Gastrocnemius medialis (tissue), 4 donors: ENCODE measurements around the gene CILP2. TPM values are rescaled to one million over a fixed set of nuclear protein-coding genes. Genes with fewer than 3 reads are reported as not detected.

Experiments used
- ATAC-seq, 2 donors: fragments of 150-250 bp; one replicate each; pipeline ENCODE4 v1.9.1; 2016
- DNase-seq, 2 donors: peaks; one replicate each; pipeline ENCODE4 v3.0.0-alpha.2; 2019
- H3K27ac ChIP-seq, 4 donors: fragments of 200-600 bp; sonication (generic); 1 replicate in 1 of 4; 2 replicates in 3 of 4; pipeline ENCODE4 v1.5.1; 2016 to 2018; ENCODE audit warnings: mild to moderate bottlenecking in 2 of 4, moderate library complexity in 1 of 4
- H3K27me3 ChIP-seq, 3 donors: fragments of 200-600 bp; sonication (generic) in 2 of 3; 1 replicate in 1 of 3; 2 replicates in 2 of 3; pipeline versions ENCODE4 v1.5.1 to v1.6.0; 2016 to 2019; ENCODE audit warnings: mild to moderate bottlenecking in 1 of 3, moderate library complexity in 1 of 3
- H3K36me3 ChIP-seq, 2 donors: fragments of 200-600 bp; sonication (generic) in 1 of 2; one replicate each; pipeline ENCODE4 v1.5.1; 2017 to 2018
- H3K4me1 ChIP-seq, 2 donors: fragments of 200-600 bp; sonication (generic) in 1 of 2; one replicate each; pipeline ENCODE4 v1.5.1; 2016 to 2017; ENCODE audit warnings: mild to moderate bottlenecking in 2 of 2
- H3K4me3 ChIP-seq, 4 donors: fragments of 200-600 bp; sonication (generic) in 3 of 4; 1 replicate in 1 of 4; 2 replicates in 3 of 4; pipeline ENCODE4 v1.5.1; 2016 to 2019; ENCODE audit warnings: mild to moderate bottlenecking in 2 of 4
- H3K9me3 ChIP-seq, 3 donors: fragments of 200-600 bp; sonication (generic) in 2 of 3; 1 replicate in 1 of 3; 2 replicates in 2 of 3; pipeline ENCODE4 v1.5.1; 2016 to 2019
- POLR2A ChIP-seq, 2 donors: fragments of 450-650 bp; IDR thresholded peaks; one replicate each; pipeline ENCODE4 v1.6.1; 2017; ENCODE audit warnings: antibody characterized with exemption in 2 of 2, mild to moderate bottlenecking in 2 of 2, moderate library complexity in 2 of 2
- in situ Hi-C, 4 donors: fragments of 200-750 bp; cut with MboI; loops; one replicate each; pipeline versions ENCODE4 v1.15.0 to v1.8.0; 2017; ENCODE audit warnings: low sequenced_read_pairs in 4 of 4
- intact Hi-C: fragments of 100-400 bp; cut with DNase I; formaldehyde crosslinking; loops from one replicate; pipeline ENCODE4 v1.15.1; 2023; ENCODE audit warnings: low total_unique reads
- total RNA-seq, 4 donors: library from RNA; depleted of rRNA; stranded (reverse); fragments of >200 nt; gene quantifications; one replicate each; pipeline versions ENCODE4 v1.1.0 to v1.2.3, GENCODE V29; 2016
- TF ChIP-seq, protein P1 (sequence below), 5 experiments: fragments of 450-650 bp in 3 of 5; fragments of 200-600 bp in 2 of 5; sonication (generic) in 2 of 5; IDR thresholded peaks in 4 of 5; conservative IDR thresholded peaks in 1 of 5; 1 replicate in 4 of 5; 2 replicates in 1 of 5; pipeline ENCODE4 v1.5.1; 2016 to 2019; ENCODE audit warnings: antibody characterized with exemption in 5 of 5, mild to moderate bottlenecking in 3 of 5, moderate library complexity in 3 of 5

CILP2 gene
- total RNA-seq, 4 donors from 2014 or later: 3.2 TPM; not detected in 3

DNA sequence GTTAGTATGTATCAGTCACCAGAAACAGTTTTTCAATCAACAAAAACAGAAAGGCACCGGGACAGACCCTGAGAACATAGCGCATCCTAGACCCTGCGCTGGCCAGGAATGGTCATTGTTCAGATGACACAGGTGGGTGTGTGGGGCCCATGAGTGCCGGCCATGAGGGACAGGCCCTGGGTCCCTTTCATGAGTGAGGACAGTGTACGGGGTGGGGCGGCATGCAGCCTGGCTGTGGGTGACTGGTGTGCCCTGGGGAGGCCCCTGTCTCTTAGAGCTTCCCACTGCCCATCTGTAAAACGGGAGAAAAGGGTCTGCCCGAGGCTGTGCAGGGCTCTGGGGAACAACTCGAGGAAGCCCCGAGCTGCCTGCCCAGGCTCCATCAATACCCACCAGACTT lies 54.6 kb downstream of the CILP2 start:
- DNase-seq (no peak), ATAC-seq (no peak)
- no peaks in the 10 kb centered on the region for H3K9me3 ChIP-seq
- H3K27ac ChIP-seq: no peak overlapping the region
- intact Hi-C loops: no loop called here
- peaks cover 0 to 7% of the 10 kb centered on the region in 2 donors for H3K4me1 ChIP-seq
- in situ Hi-C loops: no loop called here
- H3K36me3 ChIP-seq: no peaks in the 10 kb centered on the region
- no peak for TF ChIP-seq POLR2A (IDR thresholded peaks at IDR 0.05)
- TF ChIP-seq, protein P1, sequence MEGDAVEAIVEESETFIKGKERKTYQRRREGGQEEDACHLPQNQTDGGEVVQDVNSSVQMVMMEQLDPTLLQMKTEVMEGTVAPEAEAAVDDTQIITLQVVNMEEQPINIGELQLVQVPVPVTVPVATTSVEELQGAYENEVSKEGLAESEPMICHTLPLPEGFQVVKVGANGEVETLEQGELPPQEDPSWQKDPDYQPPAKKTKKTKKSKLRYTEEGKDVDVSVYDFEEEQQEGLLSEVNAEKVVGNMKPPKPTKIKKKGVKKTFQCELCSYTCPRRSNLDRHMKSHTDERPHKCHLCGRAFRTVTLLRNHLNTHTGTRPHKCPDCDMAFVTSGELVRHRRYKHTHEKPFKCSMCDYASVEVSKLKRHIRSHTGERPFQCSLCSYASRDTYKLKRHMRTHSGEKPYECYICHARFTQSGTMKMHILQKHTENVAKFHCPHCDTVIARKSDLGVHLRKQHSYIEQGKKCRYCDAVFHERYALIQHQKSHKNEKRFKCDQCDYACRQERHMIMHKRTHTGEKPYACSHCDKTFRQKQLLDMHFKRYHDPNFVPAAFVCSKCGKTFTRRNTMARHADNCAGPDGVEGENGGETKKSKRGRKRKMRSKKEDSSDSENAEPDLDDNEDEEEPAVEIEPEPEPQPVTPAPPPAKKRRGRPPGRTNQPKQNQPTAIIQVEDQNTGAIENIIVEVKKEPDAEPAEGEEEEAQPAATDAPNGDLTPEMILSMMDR (IDR thresholded peaks at IDR 0.05 in 4 of 5, conservative IDR thresholded peaks at IDR 0.05 in 1 of 5): no peak
- no peak overlapping the region for H3K4me3 ChIP-seq
- no peaks in the 10 kb centered on the region for H3K27me3 ChIP-seq

GRCh38 chr19:19594381-19594780 lies 56.3 kb downstream of the CILP2 start:
- no peak for TF ChIP-seq POLR2A (IDR thresholded peaks at IDR 0.05)
- TF ChIP-seq, protein P1 (IDR thresholded peaks at IDR 0.05 in 4 of 5, conservative IDR thresholded peaks at IDR 0.05 in 1 of 5): no peak
- no peaks in the 10 kb centered on the region for H3K27me3 ChIP-seq
- peaks cover 0 to 7% of the 10 kb centered on the region in 2 donors for H3K4me1 ChIP-seq
- no peaks in the 10 kb centered on the region for H3K36me3 ChIP-seq
- H3K4me3 ChIP-seq: no peak overlapping the region
- no peak overlapping the region for H3K27ac ChIP-seq
- ATAC-seq: no peak
- in situ Hi-C loops (no loop called here), intact Hi-C loops (no loop called here)
- DNase-seq: no peak
- H3K9me3 ChIP-seq: no peaks in the 10 kb centered on the region

- peak; percentile 21 to 23 for ATAC-seq
- in situ Hi-C loops: no loop called here
- H3K4me1 ChIP-seq: peaks cover 0 to 7% of the 10 kb centered on the region in 2 donors
Observed at GRCh38 chr19:19595171-19595701, 57.2 kb downstream of the CILP2 start.

More at GRCh38 chr19:19595171-19595701, 57.2 kb downstream of the CILP2 start:
- Histone ChIP-seq H3K27ac (no peak overlapping the region), H3K4me3 (no peak overlapping the region), H3K9me3 (no peaks in the 10 kb centered on the region), H3K36me3 (no peaks in the 10 kb centered on the region), H3K27me3 (no peaks in the 10 kb centered on the region)
- DNase-seq: no peak
- TF ChIP-seq POLR2A (IDR thresholded peaks at IDR 0.05): no peak
- TF ChIP-seq, protein P1 (IDR thresholded peaks at IDR 0.05 in 4 of 5, conservative IDR thresholded peaks at IDR 0.05 in 1 of 5): no peak
- intact Hi-C loops: no loop called here

Other genes starting within 250 kb of the CILP2 start
- gene SUGP1, start 217.8 kb upstream of the CILP2 start, total RNA-seq: 10 to 100 TPM; 29.7 to 51.0 (median 39.8) TPM
- gene MAU2, start 217.4 kb upstream of the CILP2 start, total RNA-seq: 10 to 100 TPM; 31.3 to 48.5 (median 41.7) TPM
- 10 to 100 TPM; 17.7 to 51.4 (median 40.1) TPM for gene GATAD2A, start 132.6 kb upstream of the CILP2 start, total RNA-seq
- gene TSSK6, start 22.7 kb upstream of the CILP2 start, total RNA-seq: 1 to 10 TPM in 1 of 4 donors, under 1 TPM in 1, not detected in 2; 0.80 to 1.7 TPM
- 100 to 1,000 TPM in 1 of 4 donors, 10 to 100 TPM in 3; 41.8 to 201 (median 50.5) TPM for gene NDUFA13, start 22.0 kb upstream of the CILP2 start, total RNA-seq
- under 1 TPM in 2 of 4 donors, not detected in 2; 0.18 to 0.31 TPM for gene YJEFN3, start 9.4 kb upstream of the CILP2 start, total RNA-seq
- gene PBX4, start 80.4 kb downstream of the CILP2 start, total RNA-seq: not detected
- gene LPAR2, start 90.0 kb downstream of the CILP2 start, total RNA-seq: 1 to 10 TPM in 1 of 4 donors, under 1 TPM in 2, not detected in 1; 0.15 to 1.3 (median 0.27) TPM
- gene GMIP, start 105.4 kb downstream of the CILP2 start, total RNA-seq: 1 to 10 TPM in 3 of 4 donors, not detected in 1; 1.2 to 2.6 (median 1.6) TPM
- gene ATP13A1, start 125.4 kb downstream of the CILP2 start, total RNA-seq: 100 to 1,000 TPM in 2 of 4 donors, 10 to 100 TPM in 2; 51.8 to 111 (median 82.8) TPM
- 1 to 10 TPM in 3 of 4 donors, under 1 TPM in 1; 0.39 to 9.7 (median 2.5) TPM for gene ZNF101, start 130.6 kb downstream of the CILP2 start, total RNA-seq
- 1 to 10 TPM in 3 of 4 donors, under 1 TPM in 1; 0.97 to 2.1 (median 1.7) TPM for gene ZNF14, start 194.8 kb downstream of the CILP2 start, total RNA-seq